B cell (primary cell): ENCODE results near the gene RNF26. TPM values are rescaled to one million over a fixed set of nuclear protein-coding genes. Genes with fewer than 3 reads are reported as not detected.
A peak's percentile ranks its signal among the peaks of the same experiment; 100 is the strongest.

Experiments used
- ATAC-seq: fragments of 200-7000 bp; cut with Tn5 transposase; one replicate; pipeline ENCODE4 v1.10.0; 2021; ENCODE audit warnings: low read depth, mild to moderate bottlenecking, moderate number of reproducible peaks, moderate library complexity
- CTCF ChIA-PET: fragments of 350-600 bp; sonication (Branson Sonifier 250); formaldehyde crosslinking; loops from one replicate; lab custom pipeline; 2021; ENCODE audit warnings: antibody characterized with exemption, inconsistent platforms; lab: Charles Lee
- POLR2A ChIA-PET: fragments of 350-600 bp; sonication (Branson Sonifier 250); formaldehyde crosslinking; loops from one replicate; lab custom pipeline; 2021; ENCODE audit warnings: antibody characterized with exemption; lab: Charles Lee
- DNase-seq: peaks from one replicate; pipeline ENCODE4 v3.0.0; 2013
- H2AFZ ChIP-seq: 2 replicates; pipeline ENCODE4 v1.6.1; 2012; ENCODE audit warnings: mild to moderate bottlenecking, low read depth, low read length; ENCODE audit not compliant: insufficient read depth, poor library complexity, severe bottlenecking
- H3K27ac ChIP-seq, 2 donors: 1 replicate in 1 of 2; 2 replicates in 1 of 2; pipeline ENCODE4 v1.5.1; 2012 to 2013; ENCODE audit warnings: low read length in 2 of 2, mild to moderate bottlenecking in 2 of 2, moderate library complexity in 1 of 2
- H3K27me3 ChIP-seq, 4 experiments: fragments of 200-600 bp in 1 of 4; sonication (generic) in 1 of 4; replicated peaks in 1 of 4; 1 replicate in 2 of 4; 2 replicates in 2 of 4; pipeline versions ENCODE4 v1.6.1 to v1.7.0; 2013 to 2016; ENCODE audit warnings: low read length in 3 of 4, mild to moderate bottlenecking in 2 of 4, mixed read lengths in 1 of 4, moderate library complexity in 1 of 4; ENCODE audit not compliant: insufficient read depth in 4 of 4, control insufficient read depth in 3 of 4; ENCODE audit errors: control extremely low read depth in 1 of 4
- H3K36me3 ChIP-seq, 2 experiments: replicated peaks in 1 of 2; 1 replicate in 1 of 2; 2 replicates in 1 of 2; pipeline versions ENCODE4 v1.6.1 to v1.7.1; 2013; ENCODE audit warnings: low read length in 1 of 2; ENCODE audit not compliant: insufficient read depth in 2 of 2, control insufficient read depth in 1 of 2; ENCODE audit errors: control extremely low read depth in 1 of 2, extremely low read depth in 1 of 2
- H3K4me1 ChIP-seq, 2 donors: fragments of 200-600 bp in 1 of 2; sonication (generic) in 1 of 2; 1 replicate in 1 of 2; 2 replicates in 1 of 2; pipeline versions ENCODE4 v1.5.1 to v1.6.1; 2013 to 2017; ENCODE audit warnings: low read length in 2 of 2; ENCODE audit not compliant: control insufficient read depth in 2 of 2, insufficient read depth in 2 of 2
- H3K4me2 ChIP-seq: replicated peaks from 2 replicates; pipeline ENCODE3; 2012; ENCODE audit warnings: mild to moderate bottlenecking, low read depth, low read length; ENCODE audit not compliant: poor library complexity, severe bottlenecking
- H3K4me3 ChIP-seq, 5 experiments: fragments of 200-600 bp in 1 of 5; sonication (generic) in 1 of 5; 1 replicate in 3 of 5; 2 replicates in 2 of 5; pipeline versions ENCODE4 v1.5.1 to v1.7.0; 2011 to 2016; ENCODE audit warnings: low read length in 4 of 5, mild to moderate bottlenecking in 4 of 5, low read depth in 2 of 5, control low read depth in 1 of 5, moderate library complexity in 1 of 5; ENCODE audit not compliant: insufficient read depth in 1 of 5; ENCODE audit errors: control extremely low read depth in 1 of 5, extremely low read depth in 1 of 5
- H3K79me2 ChIP-seq: fragments of 200-600 bp; sonication (generic); one replicate; pipeline ENCODE4 v1.6.0; 2016; ENCODE audit warnings: low read length; ENCODE audit not compliant: control insufficient read depth, insufficient read depth
- H3K9ac ChIP-seq: fragments of 200-600 bp; sonication (generic); 2 replicates; pipeline ENCODE4 v1.6.1; 2017; ENCODE audit warnings: mild to moderate bottlenecking, low read length, moderate library complexity
- H3K9me3 ChIP-seq, 3 donors: one replicate each; pipeline versions ENCODE4 v1.6.1 to v1.7.1; 2013; ENCODE audit warnings: low read length in 2 of 3; ENCODE audit not compliant: control insufficient read depth in 2 of 3, insufficient read depth in 1 of 3; ENCODE audit errors: control extremely low read depth in 1 of 3
- H4K20me1 ChIP-seq: 2 replicates; pipeline ENCODE4 v1.6.0; 2012; ENCODE audit warnings: mild to moderate bottlenecking, low read length; ENCODE audit not compliant: insufficient read depth, control insufficient read depth, poor library complexity, severe bottlenecking
- H3K27ac Mint-ChIP-seq: one replicate; pipeline ENCODE4 v1.8.0; 2021; ENCODE audit warnings: mixed read lengths
- H3K27me3 Mint-ChIP-seq: one replicate; pipeline ENCODE4 v1.8.0; 2021; ENCODE audit warnings: mixed read lengths
- H3K4me1 Mint-ChIP-seq: one replicate; pipeline ENCODE4 v1.8.0; 2021; ENCODE audit warnings: mixed read lengths
- H3K4me3 Mint-ChIP-seq: one replicate; pipeline ENCODE4 v1.8.0; 2021; ENCODE audit warnings: mixed read lengths
- H3K9me3 Mint-ChIP-seq: one replicate; pipeline ENCODE4 v1.8.0; 2022; ENCODE audit warnings: mixed read lengths; ENCODE audit not compliant: insufficient read depth
- EZH2 ChIP-seq: IDR thresholded peaks from 2 replicates; pipeline ENCODE4 v1.6.1; 2012; ENCODE audit warnings: borderline replicate concordance, low read depth, mild to moderate bottlenecking, moderate library complexity, low read length; ENCODE audit not compliant: insufficient read depth, poor library complexity, severe bottlenecking
- WGBS: methylation state at CpG from one replicate; pipeline ENCODE4 v1.1.5; 2013; ENCODE audit warnings: missing lambda C conversion rate; ENCODE audit not compliant: insufficient coverage; 5-methylcytosine and 5-hydroxymethylcytosine counted together
- intact Hi-C: fragments of 100-400 bp; cut with micrococcal nuclease; formaldehyde crosslinking; loops from one replicate; pipeline ENCODE4 v1.10.0; 2022
- polyA plus RNA-seq: library from polyadenylated mRNA; depleted of rRNA; stranded (reverse); fragments of >200 nt; gene quantifications from 2 replicates; pipeline ENCODE4 v1.2.3, GENCODE V29; 2012
- total RNA-seq, 2 donors: library from RNA; stranded (reverse); fragments of 120-200 nt in 1 of 2; gene quantifications; 1 replicate in 1 of 2; 2 replicates in 1 of 2; pipeline versions ENCODE4 v1.2.3 to v1.2.4, GENCODE V29; 2013 to 2022
- TF ChIP-seq, protein P1 (sequence below): fragments of 200-600 bp; IDR thresholded peaks from one replicate; pipeline ENCODE4 v1.8.0; 2022; ENCODE audit warnings: antibody characterized with exemption, mild to moderate bottlenecking

Gene RNF26
- total and polyA plus RNA-seq, 2 donors (not counting 1 experiment from before 2014, with no cell fraction given): 15.5 to 21.8 TPM

DNA sequence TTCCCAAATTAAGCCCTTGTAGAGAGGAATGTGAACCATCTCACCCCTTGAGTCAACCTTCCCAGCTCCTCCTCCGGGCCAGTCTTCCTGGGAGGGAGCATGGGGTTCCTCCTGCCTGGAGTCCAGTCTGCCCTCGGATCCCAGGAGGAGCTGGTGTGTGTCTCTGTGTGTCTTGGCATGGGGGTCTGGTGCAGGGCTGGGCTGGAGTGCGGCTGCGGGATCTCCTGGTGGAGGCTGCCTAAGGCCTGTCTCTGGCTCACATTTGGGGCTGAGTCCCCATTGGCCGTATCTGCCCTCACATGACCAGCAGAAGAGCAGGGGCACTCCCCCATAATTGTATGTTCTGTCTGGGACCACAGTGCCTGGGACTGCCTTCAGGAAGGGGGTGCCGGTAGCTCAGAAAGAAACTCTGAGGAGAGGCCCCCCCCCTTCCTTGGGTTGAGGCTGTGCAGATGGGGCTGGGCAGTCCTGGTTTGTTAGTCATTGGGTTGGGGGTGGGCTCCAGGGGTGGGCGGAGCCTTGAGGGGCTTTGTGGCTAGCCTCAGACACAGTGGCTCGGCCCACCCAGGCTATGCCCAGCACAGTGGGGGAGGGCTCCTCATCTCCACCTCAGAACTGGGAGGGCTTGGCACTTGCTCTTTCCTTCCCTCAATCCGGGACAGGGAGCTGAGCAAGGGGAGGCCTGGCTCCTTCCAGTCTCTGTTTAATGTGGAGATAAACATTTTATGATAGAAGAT is 3.4 kb downstream of the RNF26 start:
- no peak overlapping the region for H3K27ac ChIP-seq
- H3K9ac ChIP-seq: no peak overlapping the region
- intact Hi-C loops: no loop called here
- ATAC-seq: no peak
- peaks cover 0 to 3% (median 0%) of the 10 kb centered on the region in 3 donors for H3K9me3 ChIP-seq
- Mint-ChIP-seq H3K4me1 (peaks cover 42% of the 10 kb centered on the region), H3K27ac (no peak overlapping the region), H3K4me3 (no peak overlapping the region), H3K27me3 (peaks cover 25% of the 10 kb centered on the region), H3K9me3 (no peaks in the 10 kb centered on the region)
- peaks cover 0 to 42% (median 27%) of the 10 kb centered on the region in 4 experiments for H3K27me3 ChIP-seq
- WGBS: 84% methylated on average over 5 of the region's 9 CpGs
- no peak overlapping the region for H2AFZ ChIP-seq
- peak; percentile 21 for DNase-seq
- peaks cover 14% of the 10 kb centered on the region for H3K79me2 ChIP-seq
- H4K20me1 ChIP-seq: peaks cover 7% of the 10 kb centered on the region
- ChIA-PET CTCF (interaction anchor here (0.7 to 4.0 kb wide), 11 partner anchors 11 to 236 kb away, joined by 3 to 45 read pairs (median 5); partner anchors contain the start of genes CBL and NLRX1), POLR2A (interaction anchor here (0.6 to 1.5 kb wide), 3 partner anchors 16 to 54 kb away, joined by 3 to 11 read pairs (median 8); no protein-coding TSS in a partner anchor)
- no peak overlapping the region for H3K4me3 ChIP-seq
- no peak overlapping the region for H3K4me2 ChIP-seq
- TF ChIP-seq, protein P1, sequence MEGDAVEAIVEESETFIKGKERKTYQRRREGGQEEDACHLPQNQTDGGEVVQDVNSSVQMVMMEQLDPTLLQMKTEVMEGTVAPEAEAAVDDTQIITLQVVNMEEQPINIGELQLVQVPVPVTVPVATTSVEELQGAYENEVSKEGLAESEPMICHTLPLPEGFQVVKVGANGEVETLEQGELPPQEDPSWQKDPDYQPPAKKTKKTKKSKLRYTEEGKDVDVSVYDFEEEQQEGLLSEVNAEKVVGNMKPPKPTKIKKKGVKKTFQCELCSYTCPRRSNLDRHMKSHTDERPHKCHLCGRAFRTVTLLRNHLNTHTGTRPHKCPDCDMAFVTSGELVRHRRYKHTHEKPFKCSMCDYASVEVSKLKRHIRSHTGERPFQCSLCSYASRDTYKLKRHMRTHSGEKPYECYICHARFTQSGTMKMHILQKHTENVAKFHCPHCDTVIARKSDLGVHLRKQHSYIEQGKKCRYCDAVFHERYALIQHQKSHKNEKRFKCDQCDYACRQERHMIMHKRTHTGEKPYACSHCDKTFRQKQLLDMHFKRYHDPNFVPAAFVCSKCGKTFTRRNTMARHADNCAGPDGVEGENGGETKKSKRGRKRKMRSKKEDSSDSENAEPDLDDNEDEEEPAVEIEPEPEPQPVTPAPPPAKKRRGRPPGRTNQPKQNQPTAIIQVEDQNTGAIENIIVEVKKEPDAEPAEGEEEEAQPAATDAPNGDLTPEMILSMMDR: no peak
- no peak for TF ChIP-seq EZH2
- peaks cover 0 to 2% of the 10 kb centered on the region in 2 experiments for H3K36me3 ChIP-seq
- peaks cover 37 to 43% of the 10 kb centered on the region in 2 donors for H3K4me1 ChIP-seq
